ENCODE results near the gene ACOXL. TPM values are rescaled to one million over a fixed set of nuclear protein-coding genes. Genes with fewer than 3 reads are reported as not detected.

Gene ACOXL
- total RNA-seq, 3 donors from 2014 or later (not counting 1 experiment from before 2014, with no cell fraction given): not detected

GRCh38 chr2:110716959-110717645 is 15.3 kb upstream of the ACOXL start:
- Mint-ChIP-seq H3K27me3 (ENCODE audit: low read depth in 2 of 2) (peaks cover 29 to 68% of the 10 kb centered on the region in 2 donors), H3K9me3 (no peaks in the 10 kb centered on the region), H3K4me3 (no peak overlapping the region), H3K36me3 (no peaks in the 10 kb centered on the region), H3K27ac (no peak overlapping the region), H3K4me1 (peaks cover 0 to 6% of the 10 kb centered on the region in 2 donors)
- no peak for TF ChIP-seq CTCF (IDR thresholded peaks at IDR 0.05)
- no peaks in the 10 kb centered on the region for H3K4me1 ChIP-seq (ENCODE audit: control insufficient read depth, insufficient read depth, low read length)
- DNase-seq: no peak
- H3K9me3 ChIP-seq (ENCODE audit: control insufficient read depth, insufficient read depth, low read length): no peaks in the 10 kb centered on the region
- WGBS (ENCODE audit: insufficient coverage): 92% methylated on average over 2 of the region's 3 CpGs
- intact Hi-C loops (cut with micrococcal nuclease): no loop called here
- no peaks in the 10 kb centered on the region for H3K36me3 ChIP-seq (ENCODE audit: control insufficient read depth, insufficient read depth, low read length)
- H3K4me3 ChIP-seq (ENCODE audit: low read length): no peak overlapping the region
- H3K27ac ChIP-seq (ENCODE audit: low read length): no peak overlapping the region
- no peak for ATAC-seq
- peaks cover 4% of the 10 kb centered on the region for H3K27me3 ChIP-seq (ENCODE audit: control insufficient read depth, insufficient read depth, low read length)

- ATAC-seq (no peak), DNase-seq (no peak)
- Histone ChIP-seq H3K4me1 (ENCODE audit: control insufficient read depth, insufficient read depth, low read length) (no peaks in the 10 kb centered on the region), H3K27me3 (ENCODE audit: control insufficient read depth, insufficient read depth, low read length) (peaks cover 4% of the 10 kb centered on the region), H3K36me3 (ENCODE audit: control insufficient read depth, insufficient read depth, low read length) (no peaks in the 10 kb centered on the region), H3K27ac (ENCODE audit: low read length) (no peak overlapping the region), H3K4me3 (ENCODE audit: low read length) (no peak overlapping the region), H3K9me3 (ENCODE audit: control insufficient read depth, insufficient read depth, low read length) (no peaks in the 10 kb centered on the region)
- H3K27ac Mint-ChIP-seq: no peak overlapping the region
- H3K4me1 Mint-ChIP-seq: peaks cover 0 to 6% of the 10 kb centered on the region in 2 donors
- peaks cover 26 to 62% of the 10 kb centered on the region in 2 donors for H3K27me3 Mint-ChIP-seq (ENCODE audit: low read depth in 2 of 2)
- WGBS (ENCODE audit: insufficient coverage): 80% methylated on average over 3 of the region's 4 CpGs
- no peaks in the 10 kb centered on the region for H3K36me3 Mint-ChIP-seq
- intact Hi-C loops (cut with micrococcal nuclease): no loop called here
- no peak for TF ChIP-seq CTCF (IDR thresholded peaks at IDR 0.05)
- no peaks in the 10 kb centered on the region for H3K9me3 Mint-ChIP-seq
- no peak overlapping the region for H3K4me3 Mint-ChIP-seq
Measured at GRCh38 chr2:110717734-110718133, 14.6 kb upstream of the ACOXL start.

GRCh38 chr2:110718382-110718781 is 14.0 kb upstream of the ACOXL start:
- Histone ChIP-seq H3K9me3 (ENCODE audit: control insufficient read depth, insufficient read depth, low read length) (no peaks in the 10 kb centered on the region), H3K27ac (ENCODE audit: low read length) (no peak overlapping the region), H3K27me3 (ENCODE audit: control insufficient read depth, insufficient read depth, low read length) (peaks cover 4% of the 10 kb centered on the region), H3K4me1 (ENCODE audit: control insufficient read depth, insufficient read depth, low read length) (no peaks in the 10 kb centered on the region), H3K4me3 (ENCODE audit: low read length) (no peak overlapping the region), H3K36me3 (ENCODE audit: control insufficient read depth, insufficient read depth, low read length) (no peaks in the 10 kb centered on the region)
- intact Hi-C loops (cut with micrococcal nuclease): no loop called here
- WGBS (ENCODE audit: insufficient coverage): no CpG with 5 or more reads among the region's 2 CpGs
- H3K4me1 Mint-ChIP-seq: peaks cover 0 to 6% of the 10 kb centered on the region in 2 donors
- H3K9me3 Mint-ChIP-seq: no peaks in the 10 kb centered on the region
- no peak for DNase-seq
- H3K27ac Mint-ChIP-seq: no peak overlapping the region
- TF ChIP-seq CTCF (IDR thresholded peaks at IDR 0.05): no peak
- H3K36me3 Mint-ChIP-seq: no peaks in the 10 kb centered on the region
- no peak for ATAC-seq
- no peak overlapping the region for H3K4me3 Mint-ChIP-seq
- H3K27me3 Mint-ChIP-seq (ENCODE audit: low read depth in 2 of 2): peaks cover 26 to 55% of the 10 kb centered on the region in 2 donors

- no peak for DNase-seq
- peaks cover 4% of the 10 kb centered on the region for H3K27me3 ChIP-seq (ENCODE audit: control insufficient read depth, insufficient read depth, low read length)
- Mint-ChIP-seq H3K9me3 (no peaks in the 10 kb centered on the region), H3K4me3 (no peak overlapping the region), H3K27me3 (ENCODE audit: low read depth in 2 of 2) (peaks cover 29 to 49% of the 10 kb centered on the region in 2 donors), H3K27ac (no peak overlapping the region), H3K36me3 (no peaks in the 10 kb centered on the region), H3K4me1 (peaks cover 0 to 6% of the 10 kb centered on the region in 2 donors)
- 88% methylated on average over 1 of the region's 2 CpGs for WGBS (ENCODE audit: insufficient coverage)
- TF ChIP-seq CTCF (IDR thresholded peaks at IDR 0.05): no peak
- no peaks in the 10 kb centered on the region for H3K9me3 ChIP-seq (ENCODE audit: control insufficient read depth, insufficient read depth, low read length)
- no peak overlapping the region for H3K27ac ChIP-seq (ENCODE audit: low read length)
- H3K36me3 ChIP-seq (ENCODE audit: control insufficient read depth, insufficient read depth, low read length): no peaks in the 10 kb centered on the region
- no peak overlapping the region for H3K4me3 ChIP-seq (ENCODE audit: low read length)
- intact Hi-C loops (cut with micrococcal nuclease): no loop called here
- ATAC-seq: no peak
- no peaks in the 10 kb centered on the region for H3K4me1 ChIP-seq (ENCODE audit: control insufficient read depth, insufficient read depth, low read length)
Measured at GRCh38 chr2:110718990-110719389, 13.4 kb upstream of the ACOXL start.

Measured in natural killer cell (primary cell).